Mesothelial cell of epicardium (in vitro differentiated cells): Measurements from ENCODE around the gene GBP6. TPM values are rescaled to one million over a fixed set of nuclear protein-coding genes. Genes with fewer than 3 reads are reported as not detected.

Experiments used
- DNase-seq, 2 experiments: peaks; one replicate each; pipeline ENCODE4 v3.0.0; 2021; ENCODE audit warnings: low spot score in 2 of 2; ENCODE audit not compliant: unreplicated experiment in 2 of 2
- H3K27ac Mint-ChIP-seq: 2 replicates; pipeline ENCODE4 v1.8.0; 2021; ENCODE audit warnings: mixed read lengths
- H3K27me3 Mint-ChIP-seq: 2 replicates; pipeline ENCODE4 v1.8.0; 2021; ENCODE audit warnings: low read depth, mixed read lengths
- H3K36me3 Mint-ChIP-seq: 2 replicates; pipeline ENCODE4 v1.8.0; 2021; ENCODE audit warnings: mixed read lengths
- H3K4me1 Mint-ChIP-seq: 2 replicates; pipeline ENCODE4 v1.8.0; 2021; ENCODE audit warnings: mixed read lengths
- H3K4me3 Mint-ChIP-seq: 2 replicates; pipeline ENCODE4 v1.8.0; 2021; ENCODE audit warnings: mild to moderate bottlenecking, moderate library complexity, mixed read lengths
- H3K9me3 Mint-ChIP-seq: 2 replicates; pipeline ENCODE4 v1.8.0; 2021; ENCODE audit warnings: mixed read lengths
- total RNA-seq: library from RNA; stranded (reverse); gene quantifications from 3 replicates; pipeline ENCODE4 v1.2.1, GENCODE V29; 2021
- TF ChIP-seq, protein P1 (sequence below): fragments of 200-600 bp; sonication (generic); IDR thresholded peaks from one replicate; pipeline ENCODE4 v1.5.0; 2021; ENCODE audit warnings: antibody characterized with exemption; ENCODE audit not compliant: unreplicated experiment

Gene GBP6, protein sequence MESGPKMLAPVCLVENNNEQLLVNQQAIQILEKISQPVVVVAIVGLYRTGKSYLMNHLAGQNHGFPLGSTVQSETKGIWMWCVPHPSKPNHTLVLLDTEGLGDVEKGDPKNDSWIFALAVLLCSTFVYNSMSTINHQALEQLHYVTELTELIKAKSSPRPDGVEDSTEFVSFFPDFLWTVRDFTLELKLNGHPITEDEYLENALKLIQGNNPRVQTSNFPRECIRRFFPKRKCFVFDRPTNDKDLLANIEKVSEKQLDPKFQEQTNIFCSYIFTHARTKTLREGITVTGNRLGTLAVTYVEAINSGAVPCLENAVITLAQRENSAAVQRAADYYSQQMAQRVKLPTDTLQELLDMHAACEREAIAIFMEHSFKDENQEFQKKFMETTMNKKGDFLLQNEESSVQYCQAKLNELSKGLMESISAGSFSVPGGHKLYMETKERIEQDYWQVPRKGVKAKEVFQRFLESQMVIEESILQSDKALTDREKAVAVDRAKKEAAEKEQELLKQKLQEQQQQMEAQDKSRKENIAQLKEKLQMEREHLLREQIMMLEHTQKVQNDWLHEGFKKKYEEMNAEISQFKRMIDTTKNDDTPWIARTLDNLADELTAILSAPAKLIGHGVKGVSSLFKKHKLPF
- 0.07 to 0.13 TPM (median 0.09 TPM) in 3 replicates for total RNA-seq

DNA sequence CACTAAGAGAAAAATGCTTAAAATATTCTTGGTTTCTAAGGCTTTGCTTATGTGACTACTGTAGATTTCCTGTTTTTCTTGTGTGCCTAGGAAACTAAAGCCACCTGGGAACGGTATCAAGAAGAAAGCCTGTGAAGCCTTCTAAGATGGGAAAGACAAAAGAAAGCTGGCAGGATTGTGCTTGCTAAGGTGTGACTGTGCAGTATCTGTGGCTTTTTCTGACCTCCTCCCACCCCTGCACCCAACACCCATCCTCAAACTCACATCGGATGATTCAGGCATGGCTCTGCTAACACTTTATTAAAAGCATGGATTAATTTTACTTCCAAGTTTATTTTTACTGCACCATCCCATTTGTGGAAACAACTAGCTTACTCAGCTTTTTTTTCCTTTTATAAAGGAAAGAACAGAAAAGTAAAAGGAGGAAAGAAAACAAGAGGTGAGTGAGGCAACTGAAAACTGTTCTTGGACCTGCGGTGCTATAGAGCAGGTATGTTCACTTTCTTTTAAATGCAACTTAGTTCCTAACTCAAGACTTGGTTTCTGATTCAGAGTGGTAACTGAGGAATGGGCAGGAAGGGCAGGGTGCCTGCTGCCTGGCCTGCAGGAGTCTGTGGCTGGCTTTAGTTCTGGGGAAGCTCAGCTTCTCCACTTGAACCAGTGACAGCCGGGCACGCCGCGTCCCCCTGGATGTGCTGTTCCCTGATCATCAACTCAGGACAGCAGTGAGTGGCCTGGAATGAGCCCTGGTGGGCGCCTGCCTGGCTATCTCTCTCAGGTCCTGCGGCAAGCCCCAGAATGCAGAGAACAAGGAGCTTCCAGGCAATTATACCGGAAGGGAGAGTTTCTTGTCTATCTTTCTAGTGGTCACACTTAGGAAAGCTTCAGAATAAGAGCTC is at the start of gene GBP6:
TSS of gene GBP6 (plus strand) at position 422 of the 899 bp plus-strand sequence. CDS start 4,493 bp downstream, outside the sequence.
- peak within 1 kb of the TSS; percentile 64 for H3K27ac Mint-ChIP-seq
- H3K4me1 Mint-ChIP-seq, result peaks cover 21% of the 10 kb centered on the region
- H3K9me3 Mint-ChIP-seq, result no peaks in the 10 kb centered on the region
- H3K27me3 Mint-ChIP-seq, result no peaks in the 10 kb centered on the region
- TF ChIP-seq, protein P1, sequence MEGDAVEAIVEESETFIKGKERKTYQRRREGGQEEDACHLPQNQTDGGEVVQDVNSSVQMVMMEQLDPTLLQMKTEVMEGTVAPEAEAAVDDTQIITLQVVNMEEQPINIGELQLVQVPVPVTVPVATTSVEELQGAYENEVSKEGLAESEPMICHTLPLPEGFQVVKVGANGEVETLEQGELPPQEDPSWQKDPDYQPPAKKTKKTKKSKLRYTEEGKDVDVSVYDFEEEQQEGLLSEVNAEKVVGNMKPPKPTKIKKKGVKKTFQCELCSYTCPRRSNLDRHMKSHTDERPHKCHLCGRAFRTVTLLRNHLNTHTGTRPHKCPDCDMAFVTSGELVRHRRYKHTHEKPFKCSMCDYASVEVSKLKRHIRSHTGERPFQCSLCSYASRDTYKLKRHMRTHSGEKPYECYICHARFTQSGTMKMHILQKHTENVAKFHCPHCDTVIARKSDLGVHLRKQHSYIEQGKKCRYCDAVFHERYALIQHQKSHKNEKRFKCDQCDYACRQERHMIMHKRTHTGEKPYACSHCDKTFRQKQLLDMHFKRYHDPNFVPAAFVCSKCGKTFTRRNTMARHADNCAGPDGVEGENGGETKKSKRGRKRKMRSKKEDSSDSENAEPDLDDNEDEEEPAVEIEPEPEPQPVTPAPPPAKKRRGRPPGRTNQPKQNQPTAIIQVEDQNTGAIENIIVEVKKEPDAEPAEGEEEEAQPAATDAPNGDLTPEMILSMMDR, result no peak
- DNase-seq, result no peak
- no peaks in the 10 kb centered on the region for H3K36me3 Mint-ChIP-seq
- H3K4me3 Mint-ChIP-seq, result no peak within 1 kb of the TSS

GRCh38 chr1:89322402-89322801 is 41.5 kb upstream of the GBP6 start:
- peaks cover 6% of the 10 kb centered on the region for H3K27me3 Mint-ChIP-seq
- no peak overlapping the region for H3K4me3 Mint-ChIP-seq
- no peaks in the 10 kb centered on the region for H3K4me1 Mint-ChIP-seq
- no peak for DNase-seq
- H3K9me3 Mint-ChIP-seq, result peaks cover 71% of the 10 kb centered on the region
- no peak overlapping the region for H3K27ac Mint-ChIP-seq
- H3K36me3 Mint-ChIP-seq, result no peaks in the 10 kb centered on the region
- TF ChIP-seq, protein P1, result no peak

DNA sequence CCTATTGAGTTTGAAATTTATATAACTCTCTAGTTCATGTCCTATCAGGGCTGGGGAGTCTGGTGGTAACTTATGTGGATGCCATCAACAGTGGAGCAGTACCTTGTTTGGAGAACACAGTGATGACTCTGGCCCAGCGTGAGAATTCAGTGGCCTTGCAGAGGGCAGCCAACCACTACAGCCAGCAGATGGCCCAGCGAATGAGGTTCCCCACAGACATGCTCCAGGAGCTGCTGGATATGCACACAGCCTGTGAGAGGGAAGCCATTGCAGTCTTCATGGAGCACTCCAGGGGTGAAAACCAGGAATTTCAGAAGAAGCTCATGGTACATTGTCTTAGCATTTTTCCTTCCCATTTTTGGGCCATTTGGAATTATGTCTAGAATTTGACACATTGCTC is 32.0 kb upstream of the GBP6 start:
- TF ChIP-seq, protein P1, result no peak
- Mint-ChIP-seq H3K4me3 (no peak overlapping the region), H3K27ac (no peak overlapping the region), H3K36me3 (no peaks in the 10 kb centered on the region), H3K27me3 (peaks cover 6% of the 10 kb centered on the region), H3K9me3 (peaks cover 5% of the 10 kb centered on the region), H3K4me1 (peaks cover 1% of the 10 kb centered on the region)
- DNase-seq, result no peak

DNA sequence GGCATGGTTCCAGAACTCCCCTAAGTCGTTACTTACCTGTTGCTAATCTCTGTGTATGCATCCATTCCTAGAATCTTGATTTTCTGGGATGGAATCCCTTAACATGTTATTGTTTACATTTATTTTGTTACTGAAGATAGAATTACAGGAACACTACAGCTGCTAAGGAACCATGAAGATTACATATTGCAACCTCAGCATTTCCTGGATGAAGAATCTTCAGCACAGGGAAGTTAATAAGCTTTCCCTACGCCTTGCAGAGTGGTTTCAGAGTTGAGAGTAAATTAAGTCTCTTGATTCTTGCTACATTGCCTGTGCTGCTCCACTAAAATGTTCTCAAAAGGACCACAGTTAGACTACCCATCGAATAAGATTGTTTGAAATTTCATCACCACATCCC is 31.4 kb upstream of the GBP6 start:
- no peak for DNase-seq
- H3K4me1 Mint-ChIP-seq, result peaks cover 1% of the 10 kb centered on the region

GRCh38 chr1:89335486-89335885 is 28.4 kb upstream of the GBP6 start:
- TF ChIP-seq, protein P1, result no peak
- Mint-ChIP-seq H3K9me3 (no peaks in the 10 kb centered on the region), H3K27me3 (peaks cover 15% of the 10 kb centered on the region), H3K4me1 (peaks cover 1% of the 10 kb centered on the region), H3K4me3 (no peak overlapping the region), H3K36me3 (no peaks in the 10 kb centered on the region), H3K27ac (no peak overlapping the region)
- no peak for DNase-seq

More for the DNA sequence above, 31.4 kb upstream of the GBP6 start:
- peaks cover 6% of the 10 kb centered on the region for H3K27me3 Mint-ChIP-seq
- H3K4me3 Mint-ChIP-seq, result no peak overlapping the region
- H3K9me3 Mint-ChIP-seq, result peaks cover under 1% of the 10 kb centered on the region
- H3K27ac Mint-ChIP-seq, result no peak overlapping the region
- TF ChIP-seq, protein P1, result no peak
- no peaks in the 10 kb centered on the region for H3K36me3 Mint-ChIP-seq
